Body of pancreas (tissue), 4 donors: ENCODE data around the gene MYOZ2.

ENCODE experiments used
- CTCF ChIP-seq, 7 experiments: fragments of 450-650 bp in 4 of 7; fragments of 200-600 bp in 3 of 7; sonication (generic) in 3 of 7; IDR thresholded peaks; one replicate each; pipeline ENCODE4 v1.5.1; 2016 to 2019; ENCODE audit warnings: antibody characterized with exemption in 7 of 7
- POLR2A ChIP-seq, 3 donors: fragments of 450-650 bp; IDR thresholded peaks; one replicate each; pipeline ENCODE4 v1.6.1; 2016; ENCODE audit warnings: antibody characterized with exemption in 3 of 3, mild to moderate bottlenecking in 2 of 3

GRCh38 chr4:119228406-119228805 lies 92.8 kb downstream of the MYOZ2 start:
- no peak for TF ChIP-seq CTCF (IDR thresholded peaks at IDR 0.05)
- no peak for TF ChIP-seq POLR2A (IDR thresholded peaks at IDR 0.05)
